Transverse colon (tissue), 4 donors: ENCODE measurements around the gene IFNL3.

Experiments used
- CTCF ChIP-seq, 5 experiments: fragments of 200-600 bp in 3 of 5; fragments of 450-650 bp in 2 of 5; sonication (generic) in 3 of 5; IDR thresholded peaks; 1 replicate in 2 of 5; 2 replicates in 3 of 5; pipeline ENCODE4 v1.5.1; 2016 to 2017; ENCODE audit warnings: antibody characterized with exemption in 5 of 5, inconsistent platforms in 3 of 5, mild to moderate bottlenecking in 2 of 5, moderate library complexity in 1 of 5
- POLR2AphosphoS5 ChIP-seq, 3 donors: sonication (generic); formaldehyde crosslinking; IDR thresholded peaks; one replicate each; pipeline ENCODE4 v1.6.1; 2016; ENCODE audit warnings: antibody characterized with exemption in 3 of 3

GRCh38 chr19:39193803-39194202 lies 51.0 kb downstream of the IFNL3 start:
- TF ChIP-seq CTCF (IDR thresholded peaks at IDR 0.05) (no peak), POLR2AphosphoS5 (IDR thresholded peaks at IDR 0.05) (no peak)
